Stimulated activated CD8-positive, alpha-beta memory T cell treated with anti-CD3 and anti-CD28 coated beads, Interleukin-12 subunit alpha, Interleukin-12 subunit beta, amount 100 ng/mL, for 4 hours (primary cell): Measurements from ENCODE around the gene KIAA0513.
"Not testable (repeated sequence)": the region's sequence is repeated elsewhere in the genome, so short reads cannot be mapped to it uniquely, and the experiment has no call there.

ENCODE experiments used
- DNase-seq: peaks from one replicate; pipeline ENCODE4 v3.0.0-alpha.2; 2020; ENCODE audit warnings: low read depth

KIAA0513 gene

DNA sequence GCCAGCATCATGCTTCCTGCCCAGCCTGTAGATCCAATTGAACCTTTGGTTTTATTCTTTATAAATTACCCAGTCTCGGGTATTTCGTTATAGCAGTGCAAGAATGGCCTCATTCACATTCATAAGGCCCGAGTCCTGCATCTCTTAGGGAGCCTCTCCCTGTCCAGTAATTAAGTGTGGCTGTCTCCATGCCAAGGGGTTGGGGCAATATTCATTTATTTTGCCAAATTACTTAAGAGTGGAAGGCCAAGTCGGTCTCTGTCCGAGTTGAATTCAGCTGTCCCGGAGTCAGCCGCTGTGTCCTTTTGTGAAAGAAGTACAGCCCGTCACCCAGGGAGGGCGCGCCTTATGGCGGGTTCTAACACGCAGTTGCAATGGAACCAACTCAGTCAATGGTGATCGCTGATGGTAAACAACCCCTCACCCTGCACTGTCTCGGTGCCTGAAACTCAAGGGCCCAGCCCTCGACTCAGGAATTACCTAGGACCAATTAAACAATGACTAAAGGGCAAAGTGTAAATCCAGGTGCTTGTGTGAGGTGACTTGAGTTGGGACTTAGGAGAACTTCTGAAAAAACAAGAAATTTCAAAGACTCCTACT, 22.2 kb downstream of the KIAA0513 start:
- no peak for DNase-seq

DNA sequence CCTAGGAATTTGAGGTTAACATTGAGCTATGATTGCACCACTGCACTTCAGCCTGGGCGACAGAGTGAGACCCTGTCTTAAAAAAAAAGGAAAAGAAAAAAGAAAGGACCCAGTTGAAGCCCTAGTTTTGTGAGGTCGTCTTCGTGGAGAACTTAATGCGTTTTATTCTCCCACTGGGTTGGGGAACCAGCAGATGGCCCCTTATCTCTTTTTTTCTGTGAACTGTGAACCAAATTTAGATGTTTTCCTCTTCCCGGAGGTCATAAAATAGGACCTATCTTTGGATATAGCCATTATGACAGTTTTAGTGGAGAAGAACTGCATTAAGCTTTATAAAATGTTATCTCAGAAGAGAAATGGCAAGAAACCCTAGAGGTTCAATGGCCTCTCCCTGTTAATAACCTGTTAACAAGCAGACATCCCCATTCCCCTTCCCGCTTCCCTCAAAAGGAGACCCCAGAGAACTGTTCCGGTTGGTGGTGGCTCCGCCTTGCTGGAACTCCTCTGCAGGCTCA, 23.5 kb downstream of the KIAA0513 start:
- DNase-seq: no peak

GRCh38 chr16:85051683-85052082, 24.1 kb downstream of the KIAA0513 start:
- DNase-seq: no peak

DNA sequence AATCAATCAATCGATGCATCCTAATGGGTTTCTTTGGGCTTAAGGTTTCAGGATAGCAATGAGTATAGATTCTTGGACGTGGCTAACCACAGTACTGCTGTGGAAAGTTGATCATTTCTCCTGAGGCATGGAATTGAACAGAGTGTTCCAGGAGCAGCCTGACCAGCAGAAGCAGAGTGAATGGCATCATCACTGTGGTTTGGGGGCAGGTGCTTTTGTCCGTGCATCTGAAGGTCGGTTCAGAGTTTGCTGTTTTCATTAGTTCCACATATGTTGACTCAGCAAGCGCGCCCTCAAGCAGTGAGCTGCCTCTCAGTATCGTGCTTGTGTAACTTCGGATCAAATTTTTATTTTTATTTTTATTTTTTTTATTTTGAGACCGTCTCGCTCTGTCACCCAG, 24.9 kb downstream of the KIAA0513 start:
- DNase-seq: no peak

DNA sequence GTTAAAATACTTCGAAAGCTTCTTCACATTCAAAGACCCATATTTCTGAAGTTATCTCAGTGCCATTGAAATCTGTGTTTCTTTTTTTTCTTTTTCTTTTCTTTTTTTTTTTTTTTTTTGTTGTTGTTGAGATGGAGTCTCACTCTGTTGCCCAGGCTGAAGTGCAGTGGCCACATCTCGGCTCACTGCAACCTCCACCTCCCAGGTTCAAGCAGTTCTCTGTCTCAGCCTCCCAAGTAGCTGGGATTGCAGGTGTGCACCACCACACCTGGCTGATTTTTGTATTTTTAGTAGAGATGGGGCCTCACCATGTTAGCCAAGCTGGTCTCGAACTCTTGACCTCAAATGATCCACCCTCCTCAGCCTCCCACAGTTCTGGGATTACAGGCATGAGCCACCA, 26.7 kb downstream of the KIAA0513 start:
- DNase-seq: not testable (repeated sequence)

DNA sequence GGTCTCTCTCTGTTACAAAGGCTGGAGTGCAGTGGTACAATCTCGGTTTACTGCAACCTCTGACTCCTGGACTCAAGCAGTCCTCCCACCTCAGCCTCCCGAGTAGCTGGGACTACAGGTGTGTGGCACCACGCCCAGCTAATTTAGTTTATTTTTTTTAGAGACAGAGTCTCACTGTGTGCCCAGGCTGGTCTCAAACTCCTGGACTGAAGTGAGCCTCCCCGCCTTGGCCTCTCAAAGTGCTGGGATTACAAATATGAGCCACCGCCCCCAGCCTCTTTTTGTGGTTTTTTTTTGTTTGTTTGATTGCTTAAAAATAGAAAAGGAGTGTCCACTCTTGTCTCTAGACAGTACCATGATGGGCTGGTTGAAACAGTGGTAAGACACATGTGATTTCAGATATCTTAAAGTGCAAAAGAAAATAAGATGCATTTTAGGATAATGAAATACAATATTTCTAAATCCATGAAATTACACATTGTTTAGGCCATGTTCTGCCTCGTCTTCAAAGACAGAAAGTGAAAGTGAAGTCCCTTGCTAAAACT, 27.4 kb downstream of the KIAA0513 start:
- no peak for DNase-seq

- DNase-seq: peak; percentile 49
These were observed 28.1 kb downstream of the KIAA0513 start for GRCh38 chr16:85055493-85056210.

DNA sequence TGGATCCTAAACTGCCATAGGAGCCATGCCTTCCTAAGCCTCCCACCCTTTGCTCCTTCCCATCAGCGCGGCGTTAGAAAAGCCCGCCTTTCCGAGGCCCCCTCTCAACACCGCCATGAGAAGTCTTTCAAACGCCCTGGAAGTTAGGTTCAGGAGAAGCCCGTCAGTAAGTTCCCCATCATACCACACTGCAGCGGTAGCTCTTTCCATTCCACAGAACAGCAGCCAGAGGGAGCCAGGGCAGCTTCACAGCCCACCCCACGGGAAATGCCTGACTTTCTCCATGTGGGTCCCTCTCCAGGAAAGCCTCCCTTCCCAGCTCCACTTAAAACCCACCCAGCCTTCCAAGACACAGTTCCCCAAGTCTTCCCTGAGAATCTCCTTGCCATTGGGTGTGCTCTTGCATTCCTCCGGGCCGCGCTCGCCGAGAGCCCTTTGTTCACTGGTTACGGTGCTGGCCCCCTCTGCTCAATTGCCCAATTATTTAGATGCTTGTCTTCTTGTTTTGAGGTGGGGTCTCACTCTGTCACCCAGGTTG, 28.7 kb downstream of the KIAA0513 start:
- DNase-seq: no peak

DNA sequence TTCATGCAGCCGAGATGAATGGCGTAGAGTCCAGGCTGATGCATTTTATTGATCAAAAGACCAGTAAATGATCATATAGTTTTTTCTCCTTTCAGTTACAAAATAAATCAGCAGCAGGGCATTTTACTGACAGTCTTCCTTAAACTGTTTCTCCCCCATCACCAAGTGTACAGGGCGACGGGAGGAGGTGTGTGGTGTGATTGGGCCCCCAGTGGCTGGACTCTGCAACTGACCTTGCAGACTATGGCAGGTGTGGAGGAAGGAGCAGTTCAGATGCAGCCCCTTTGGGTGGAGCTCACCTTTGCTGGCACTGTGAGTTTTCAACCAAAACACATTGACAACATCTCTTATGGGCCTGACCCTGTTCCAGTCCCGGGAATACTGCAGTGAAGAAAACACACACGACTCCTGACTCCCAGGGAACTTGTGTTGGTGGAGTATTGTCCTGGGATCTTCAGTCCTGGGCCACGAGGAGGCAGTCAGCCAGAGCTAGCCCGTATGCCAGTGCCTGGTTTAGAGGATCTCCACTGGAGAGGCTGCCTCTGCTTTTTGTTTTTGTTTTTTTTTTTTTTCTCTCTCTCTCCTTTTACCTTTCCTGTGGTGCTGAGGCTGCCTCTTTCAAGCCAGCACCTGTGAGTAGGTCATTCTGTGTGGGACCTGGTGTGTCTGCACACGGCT, 29.8 kb downstream of the KIAA0513 start:
- no peak for DNase-seq

- no peak for DNase-seq
These were observed 30.4 kb downstream of the KIAA0513 start for GRCh38 chr16:85057948-85058347.

- DNase-seq: no peak
These were observed 31.3 kb downstream of the KIAA0513 start for GRCh38 chr16:85058909-85059308.

GRCh38 chr16:85061566-85061965, 34.0 kb downstream of the KIAA0513 start:
- no peak for DNase-seq

DNA sequence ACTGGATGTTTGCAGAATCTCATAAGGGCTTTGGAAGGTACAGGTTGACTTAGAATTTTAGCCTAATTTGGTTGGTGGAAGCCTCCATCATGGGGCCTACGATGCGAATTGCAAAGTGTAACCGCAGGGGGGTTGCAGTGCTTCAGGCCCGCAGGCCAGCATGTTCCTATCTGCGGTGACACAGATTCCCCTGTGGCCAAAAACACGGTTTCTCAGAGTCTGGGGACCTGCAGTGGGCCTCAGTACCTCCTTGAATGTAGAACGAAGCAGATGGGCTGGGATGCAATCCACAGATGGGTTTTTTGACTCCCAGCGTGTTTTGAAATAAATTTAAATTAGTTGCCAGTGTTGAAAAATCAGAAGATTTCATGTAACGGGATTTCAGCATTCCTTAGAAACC, 34.7 kb downstream of the KIAA0513 start:
- no peak for DNase-seq

DNA sequence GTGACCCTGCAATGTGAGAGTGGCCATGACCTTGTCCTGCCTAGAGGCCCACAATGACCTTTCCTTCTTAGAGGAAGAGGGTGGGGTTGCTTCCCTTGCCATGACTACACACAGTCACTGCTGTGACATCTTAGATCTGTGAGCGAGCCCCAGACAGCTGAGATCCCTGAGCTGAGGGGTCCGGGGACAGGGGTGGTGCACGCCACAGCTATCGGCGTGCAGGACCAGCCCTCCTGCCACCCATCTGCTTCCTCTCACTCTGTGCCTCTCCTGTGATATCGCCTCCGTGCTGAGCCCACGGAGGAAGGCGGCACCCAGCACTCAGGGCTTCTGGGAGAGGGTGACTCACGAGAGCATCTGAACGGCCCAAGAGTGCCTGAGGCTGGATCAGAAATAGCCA, 35.2 kb downstream of the KIAA0513 start:
- DNase-seq: no peak

GRCh38 chr16:85064186-85064585, 36.6 kb downstream of the KIAA0513 start:
- no peak for DNase-seq

GRCh38 chr16:85065099-85065498, 37.5 kb downstream of the KIAA0513 start:
- DNase-seq: no peak

GRCh38 chr16:85066346-85066885, 38.8 kb downstream of the KIAA0513 start:
- DNase-seq: no peak

DNA sequence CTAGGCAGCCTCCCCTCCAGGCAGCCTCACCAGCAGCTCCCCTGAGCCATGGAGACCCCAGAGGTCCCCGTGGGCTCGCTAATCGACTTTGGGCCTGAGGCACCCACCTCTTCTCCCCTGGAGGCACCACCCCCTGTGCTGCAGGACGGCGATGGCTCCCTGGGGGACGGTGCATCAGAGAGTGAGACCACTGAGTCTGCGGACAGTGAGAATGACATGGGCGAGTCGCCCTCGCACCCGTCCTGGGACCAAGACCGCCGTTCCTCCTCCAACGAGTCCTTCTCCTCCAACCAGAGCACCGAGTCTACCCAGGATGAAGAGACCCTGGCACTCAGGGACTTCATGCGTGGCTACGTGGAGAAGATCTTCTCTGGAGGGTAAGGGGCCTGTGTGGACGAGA, 39.4 kb downstream of the KIAA0513 start:
- no peak for DNase-seq

DNA sequence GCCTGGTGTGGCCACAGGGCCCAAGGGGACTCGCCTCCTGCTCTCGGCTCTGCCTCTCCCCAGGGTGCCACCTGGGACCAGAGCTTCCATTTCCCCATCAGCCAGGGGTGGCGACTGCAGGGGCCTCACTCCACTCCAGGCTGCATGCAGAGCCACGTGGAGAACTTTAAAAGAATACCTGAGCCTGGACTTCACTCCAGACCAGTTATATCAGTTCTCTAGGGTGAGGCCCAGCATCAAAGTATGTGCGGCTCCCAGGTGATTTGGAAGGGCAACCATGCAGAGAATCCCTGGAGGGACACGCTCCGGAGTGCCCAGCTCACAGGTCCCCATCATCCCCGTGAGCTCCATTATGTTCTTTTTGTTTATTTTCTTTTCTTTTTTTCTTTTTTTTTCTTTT, 39.8 kb downstream of the KIAA0513 start:
- no peak for DNase-seq

DNA sequence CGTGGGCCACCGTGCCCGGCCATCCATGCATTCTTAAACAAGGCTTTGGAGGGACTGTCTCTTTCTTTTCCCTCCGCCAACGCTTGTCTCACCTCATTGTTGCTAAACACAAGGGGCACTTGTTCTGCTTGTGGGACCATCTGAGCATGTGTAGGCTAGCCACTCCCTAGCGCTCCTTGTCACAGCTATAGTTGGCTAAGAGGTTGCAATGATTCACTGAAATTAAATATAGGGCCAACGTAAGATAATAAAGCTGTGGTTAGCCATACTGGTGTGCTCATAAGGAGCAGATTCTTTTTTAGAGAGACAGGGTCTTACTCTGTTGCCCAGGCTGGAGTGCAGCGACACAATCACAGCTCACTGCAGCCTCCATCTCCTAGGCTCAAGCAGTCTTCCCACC, 41.2 kb downstream of the KIAA0513 start:
- DNase-seq: no peak

- DNase-seq: no peak
These were observed 41.6 kb downstream of the KIAA0513 start for GRCh38 chr16:85069171-85069570.
